Measurements from ENCODE around the gene GNAS-AS1.

The GNAS-AS1 gene

DNA sequence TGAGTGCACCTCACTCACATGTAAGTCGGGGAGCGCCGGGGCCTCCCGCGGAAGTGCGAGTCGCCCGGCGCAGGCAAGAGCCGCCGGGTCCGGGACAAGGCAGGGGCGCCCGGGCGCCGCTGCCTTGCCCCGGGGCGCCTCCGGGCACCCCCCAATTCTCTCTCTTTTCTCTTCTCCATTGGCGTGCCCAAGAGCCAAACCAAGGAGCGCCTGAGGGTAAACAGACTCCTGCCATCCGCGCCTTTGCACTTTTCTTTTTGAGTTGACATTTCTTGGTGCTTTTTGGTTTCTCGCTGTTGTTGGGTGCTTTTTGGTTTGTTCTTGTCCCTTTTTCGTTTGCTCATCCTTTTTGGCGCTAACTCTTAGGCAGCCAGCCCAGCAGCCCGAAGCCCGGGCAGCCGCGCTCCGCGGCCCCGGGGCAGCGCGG, 38.6 kb upstream of the GNAS-AS1 start:
- TF ChIP-seq ZBTB7A (IDR thresholded peaks at IDR 0.05; ENCODE audit: low read depth) (no peak), EGR1 (IDR thresholded peaks at IDR 0.05) (no peak), TEAD4 (IDR thresholded peaks at IDR 0.05) (no peak), TAF1 (IDR thresholded peaks at IDR 0.05; ENCODE audit: low read depth) (no peak), CEBPB (IDR thresholded peaks at IDR 0.05) (no peak), CREB1 (IDR thresholded peaks at IDR 0.05; ENCODE audit: low read depth) (no peak)
- TF ChIP-seq, protein P1, sequence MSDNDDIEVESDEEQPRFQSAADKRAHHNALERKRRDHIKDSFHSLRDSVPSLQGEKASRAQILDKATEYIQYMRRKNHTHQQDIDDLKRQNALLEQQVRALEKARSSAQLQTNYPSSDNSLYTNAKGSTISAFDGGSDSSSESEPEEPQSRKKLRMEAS (IDR thresholded peaks at IDR 0.05), result no peak

DNA sequence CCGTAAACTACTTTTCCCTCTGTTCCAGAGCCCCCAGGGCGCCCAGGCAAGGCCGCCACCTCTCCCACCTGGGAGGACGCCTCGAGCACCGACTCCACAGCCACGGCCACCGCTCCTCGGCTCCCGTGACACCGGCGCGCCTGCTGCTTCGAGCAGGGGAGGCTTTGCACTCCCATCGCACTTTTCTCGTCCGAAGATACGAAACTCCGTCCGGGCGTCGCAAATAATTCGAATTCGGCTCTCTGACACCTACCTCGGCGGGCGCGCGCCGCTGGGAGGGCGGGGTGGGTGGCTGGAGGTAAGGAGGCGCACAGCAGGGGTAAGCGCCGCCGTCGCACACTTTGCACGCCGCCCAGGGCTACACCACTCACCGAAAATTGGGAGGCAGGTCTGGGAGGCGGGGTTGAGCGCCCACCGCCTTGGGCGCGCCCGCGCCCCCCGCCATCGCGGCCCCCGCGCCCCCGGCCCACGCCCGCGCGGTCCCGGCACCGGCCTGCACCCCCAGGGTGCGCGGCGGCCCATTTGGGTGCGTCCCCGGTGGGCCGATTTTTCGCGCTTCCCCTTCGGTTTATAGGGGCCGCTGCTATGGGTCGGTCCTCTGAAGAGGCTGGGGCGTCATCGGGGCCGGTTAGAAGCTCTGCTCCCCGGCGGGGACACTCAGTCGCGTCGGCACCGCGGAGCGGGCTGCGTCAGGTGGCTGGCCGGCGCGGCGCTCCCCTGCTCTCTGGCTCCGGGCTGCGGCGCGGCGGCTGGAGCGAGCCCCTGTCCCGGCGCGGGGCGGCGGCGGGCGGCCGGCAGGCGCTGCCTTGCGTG, 38.0 kb upstream of the GNAS-AS1 start:
- TF ChIP-seq ZBTB7A (IDR thresholded peaks at IDR 0.05; ENCODE audit: low read depth) (no peak), NFIC (IDR thresholded peaks at IDR 0.05) (no peak), EGR1 (IDR thresholded peaks at IDR 0.05) (no peak), TAF1 (IDR thresholded peaks at IDR 0.05; ENCODE audit: low read depth) (peak; percentile 83; the same call in 1 of the 2 replicates), TCF12 (IDR thresholded peaks at IDR 0.05; ENCODE audit: low read depth) (no peak), CREB1 (IDR thresholded peaks at IDR 0.05; ENCODE audit: low read depth) (peak; percentile 86)
- TF ChIP-seq, protein P1 (IDR thresholded peaks at IDR 0.05), result peak; percentile 38

DNA sequence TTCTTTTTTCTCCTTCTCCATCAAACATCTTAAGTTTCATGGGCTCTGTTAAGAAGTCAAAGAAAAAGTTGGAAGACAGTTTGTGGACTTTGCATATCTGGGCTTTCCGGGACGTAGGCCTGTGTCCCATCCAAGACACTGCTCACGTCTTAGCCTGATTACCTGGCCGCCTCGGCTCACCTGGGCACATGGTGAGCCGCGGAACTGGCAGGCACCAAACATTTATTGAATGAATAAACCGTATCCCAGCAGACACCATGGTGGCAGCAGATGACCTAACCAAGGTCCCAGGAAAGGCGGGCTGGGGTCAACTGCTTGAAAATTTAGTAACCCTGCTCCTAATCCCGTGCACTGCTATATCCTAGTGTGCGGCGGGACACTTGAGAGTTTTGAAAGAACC, 37.4 kb upstream of the GNAS-AS1 start:
- TF ChIP-seq TAF1 (IDR thresholded peaks at IDR 0.05; ENCODE audit: low read depth), result no peak
- no peak for TF ChIP-seq EGR1 (IDR thresholded peaks at IDR 0.05)
- TF ChIP-seq EP300 (IDR thresholded peaks at IDR 0.05; ENCODE audit: borderline replicate concordance), result no peak
- no peak for TF ChIP-seq RAD21 (IDR thresholded peaks at IDR 0.05; ENCODE audit: low read depth)
- TF ChIP-seq, protein P2, sequence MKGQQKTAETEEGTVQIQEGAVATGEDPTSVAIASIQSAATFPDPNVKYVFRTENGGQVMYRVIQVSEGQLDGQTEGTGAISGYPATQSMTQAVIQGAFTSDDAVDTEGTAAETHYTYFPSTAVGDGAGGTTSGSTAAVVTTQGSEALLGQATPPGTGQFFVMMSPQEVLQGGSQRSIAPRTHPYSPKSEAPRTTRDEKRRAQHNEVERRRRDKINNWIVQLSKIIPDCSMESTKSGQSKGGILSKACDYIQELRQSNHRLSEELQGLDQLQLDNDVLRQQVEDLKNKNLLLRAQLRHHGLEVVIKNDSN (IDR thresholded peaks at IDR 0.05), result no peak
- no peak for TF ChIP-seq ZBTB7A (IDR thresholded peaks at IDR 0.05; ENCODE audit: low read depth)
- TF ChIP-seq, protein P1 (IDR thresholded peaks at IDR 0.05), result no peak
- TF ChIP-seq FOXM1 (IDR thresholded peaks at IDR 0.05; ENCODE audit: borderline replicate concordance, low read depth), result no peak
- no peak for TF ChIP-seq CREB1 (IDR thresholded peaks at IDR 0.05; ENCODE audit: low read depth)
- no peak for TF ChIP-seq TEAD4 (IDR thresholded peaks at IDR 0.05)
- TF ChIP-seq, protein P3, sequence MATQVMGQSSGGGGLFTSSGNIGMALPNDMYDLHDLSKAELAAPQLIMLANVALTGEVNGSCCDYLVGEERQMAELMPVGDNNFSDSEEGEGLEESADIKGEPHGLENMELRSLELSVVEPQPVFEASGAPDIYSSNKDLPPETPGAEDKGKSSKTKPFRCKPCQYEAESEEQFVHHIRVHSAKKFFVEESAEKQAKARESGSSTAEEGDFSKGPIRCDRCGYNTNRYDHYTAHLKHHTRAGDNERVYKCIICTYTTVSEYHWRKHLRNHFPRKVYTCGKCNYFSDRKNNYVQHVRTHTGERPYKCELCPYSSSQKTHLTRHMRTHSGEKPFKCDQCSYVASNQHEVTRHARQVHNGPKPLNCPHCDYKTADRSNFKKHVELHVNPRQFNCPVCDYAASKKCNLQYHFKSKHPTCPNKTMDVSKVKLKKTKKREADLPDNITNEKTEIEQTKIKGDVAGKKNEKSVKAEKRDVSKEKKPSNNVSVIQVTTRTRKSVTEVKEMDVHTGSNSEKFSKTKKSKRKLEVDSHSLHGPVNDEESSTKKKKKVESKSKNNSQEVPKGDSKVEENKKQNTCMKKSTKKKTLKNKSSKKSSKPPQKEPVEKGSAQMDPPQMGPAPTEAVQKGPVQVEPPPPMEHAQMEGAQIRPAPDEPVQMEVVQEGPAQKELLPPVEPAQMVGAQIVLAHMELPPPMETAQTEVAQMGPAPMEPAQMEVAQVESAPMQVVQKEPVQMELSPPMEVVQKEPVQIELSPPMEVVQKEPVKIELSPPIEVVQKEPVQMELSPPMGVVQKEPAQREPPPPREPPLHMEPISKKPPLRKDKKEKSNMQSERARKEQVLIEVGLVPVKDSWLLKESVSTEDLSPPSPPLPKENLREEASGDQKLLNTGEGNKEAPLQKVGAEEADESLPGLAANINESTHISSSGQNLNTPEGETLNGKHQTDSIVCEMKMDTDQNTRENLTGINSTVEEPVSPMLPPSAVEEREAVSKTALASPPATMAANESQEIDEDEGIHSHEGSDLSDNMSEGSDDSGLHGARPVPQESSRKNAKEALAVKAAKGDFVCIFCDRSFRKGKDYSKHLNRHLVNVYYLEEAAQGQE (IDR thresholded peaks at IDR 0.05; ENCODE audit: low read depth), result no peak
- TF ChIP-seq TCF12 (IDR thresholded peaks at IDR 0.05; ENCODE audit: low read depth), result no peak
- TF ChIP-seq NFIC (IDR thresholded peaks at IDR 0.05), result no peak
- no peak for TF ChIP-seq YY1 (IDR thresholded peaks at IDR 0.05; ENCODE audit: low read depth)
- TF ChIP-seq CEBPB (IDR thresholded peaks at IDR 0.05), result no peak

DNA sequence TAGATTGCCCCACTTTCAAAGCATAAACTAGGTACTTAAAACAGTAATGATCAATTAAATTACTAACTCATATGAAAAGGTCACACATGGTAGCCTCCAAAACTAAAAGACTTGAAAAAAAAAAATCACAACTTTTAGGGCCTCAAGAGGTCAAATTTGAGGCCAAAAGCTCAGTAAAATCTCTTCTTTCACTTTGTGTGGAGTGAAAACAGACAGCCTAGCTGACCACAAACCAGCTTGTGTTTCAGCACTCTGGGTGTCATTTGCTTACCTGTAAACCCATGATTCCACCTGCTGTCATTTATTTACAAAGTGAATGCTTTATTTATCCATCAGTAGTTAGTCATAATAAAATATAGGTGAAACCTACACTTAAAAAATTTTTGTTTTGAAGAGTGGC, 35.8 kb upstream of the GNAS-AS1 start:
- TF ChIP-seq, protein P1 (IDR thresholded peaks at IDR 0.05), result no peak
- TF ChIP-seq ZBTB7A (IDR thresholded peaks at IDR 0.05; ENCODE audit: low read depth) (no peak), FOXM1 (IDR thresholded peaks at IDR 0.05; ENCODE audit: borderline replicate concordance, low read depth) (no peak), EP300 (IDR thresholded peaks at IDR 0.05; ENCODE audit: borderline replicate concordance) (no peak), RAD21 (IDR thresholded peaks at IDR 0.05; ENCODE audit: low read depth) (no peak), TAF1 (IDR thresholded peaks at IDR 0.05; ENCODE audit: low read depth) (no peak)

DNA sequence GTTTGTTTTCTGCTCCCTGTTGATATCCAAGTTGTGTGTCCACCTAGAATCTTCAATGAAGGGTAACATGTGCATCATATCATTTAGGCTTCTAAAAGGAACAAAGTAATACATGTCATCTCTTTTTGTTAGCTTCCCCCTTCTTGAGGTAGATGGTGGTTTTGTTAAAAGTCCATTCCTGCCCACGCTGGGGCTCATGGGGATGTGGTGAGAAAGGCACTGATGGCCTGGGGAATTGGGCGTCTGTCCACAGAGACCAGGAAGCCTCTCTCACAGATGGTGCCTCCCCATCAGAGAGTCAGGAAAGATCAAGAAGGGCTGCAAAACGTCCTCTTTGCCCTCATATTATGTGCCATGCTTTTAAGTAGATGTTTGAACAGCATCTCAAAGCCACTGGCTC, 34.3 kb upstream of the GNAS-AS1 start:
- TF ChIP-seq EGR1 (IDR thresholded peaks at IDR 0.05), result no peak
- TF ChIP-seq, protein P2 (IDR thresholded peaks at IDR 0.05), result no peak
- no peak for TF ChIP-seq CREB1 (IDR thresholded peaks at IDR 0.05; ENCODE audit: low read depth)
- TF ChIP-seq, protein P1 (IDR thresholded peaks at IDR 0.05), result no peak

DNA sequence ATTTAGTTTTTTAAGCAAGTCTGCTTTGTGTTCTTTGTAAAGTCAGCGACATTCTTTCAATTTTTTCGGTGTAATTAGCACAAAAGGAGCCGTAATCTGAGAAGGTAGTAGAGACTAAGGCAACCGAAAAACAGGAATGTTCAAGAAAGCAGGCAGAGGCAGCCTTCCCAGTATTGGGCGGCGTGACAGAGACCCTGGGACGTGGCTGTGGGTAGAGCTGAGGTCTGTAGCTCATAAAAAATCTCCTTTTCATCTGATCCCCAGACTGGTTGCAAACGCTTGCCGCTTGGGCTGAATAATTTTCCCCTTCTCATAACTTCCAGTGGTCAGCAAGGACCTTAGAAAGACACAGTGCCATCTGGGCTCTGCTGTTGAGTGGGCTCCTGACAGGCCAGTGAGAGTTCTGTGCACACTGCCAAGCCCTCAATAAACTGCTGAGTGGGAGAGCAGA, 32.6 kb upstream of the GNAS-AS1 start:
- TF ChIP-seq FOXM1 (IDR thresholded peaks at IDR 0.05; ENCODE audit: borderline replicate concordance, low read depth), result no peak
- TF ChIP-seq, protein P2 (IDR thresholded peaks at IDR 0.05), result no peak
- TF ChIP-seq TAF1 (IDR thresholded peaks at IDR 0.05; ENCODE audit: low read depth), result 0 out of 2 replicates have a peak, but pooled peaks have one; percentile 28
- TF ChIP-seq YY1 (IDR thresholded peaks at IDR 0.05; ENCODE audit: low read depth), result no peak

DNA sequence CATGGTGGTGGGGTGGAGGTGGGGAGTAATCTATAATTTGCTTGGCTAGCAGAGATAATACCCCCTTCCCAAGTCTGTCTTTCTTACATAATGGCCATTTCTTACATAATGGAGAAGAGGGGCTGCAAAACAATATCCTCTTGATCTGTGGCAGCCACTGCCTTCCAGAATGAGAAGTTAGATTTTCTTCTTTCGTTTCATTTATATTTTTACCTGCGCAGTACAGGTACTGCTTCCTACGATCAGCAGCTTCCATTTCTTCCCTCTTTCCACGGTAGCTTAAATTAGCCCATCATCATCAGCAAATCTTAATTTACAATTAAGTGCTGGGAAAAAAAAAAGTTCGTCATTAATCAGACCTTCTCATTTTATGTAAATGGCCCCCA, 32.0 kb upstream of the GNAS-AS1 start:
- TF ChIP-seq CREB1 (IDR thresholded peaks at IDR 0.05; ENCODE audit: low read depth) (no peak), RAD21 (IDR thresholded peaks at IDR 0.05; ENCODE audit: low read depth) (no peak), TAF1 (IDR thresholded peaks at IDR 0.05; ENCODE audit: low read depth) (no peak), TCF12 (IDR thresholded peaks at IDR 0.05; ENCODE audit: low read depth) (no peak), ZBTB7A (IDR thresholded peaks at IDR 0.05; ENCODE audit: low read depth) (no peak)
- TF ChIP-seq, protein P2 (IDR thresholded peaks at IDR 0.05), result no peak
